Fibroblast of skin of back (primary cell): ENCODE data around the gene ZER1.

ENCODE experiments used
- DNase-seq: peaks from one replicate; pipeline ENCODE4 v3.0.0-alpha.2; 2013

Gene ZER1

GRCh38 chr9:128733256-128733655 lies 38.5 kb downstream of the ZER1 start:
- peak; percentile 86 for DNase-seq

GRCh38 chr9:128732576-128732975 lies 39.2 kb downstream of the ZER1 start:
- no peak for DNase-seq

GRCh38 chr9:128731691-128732090 lies 40.0 kb downstream of the ZER1 start:
- no peak for DNase-seq

GRCh38 chr9:128731093-128731492 lies 40.6 kb downstream of the ZER1 start:
- no peak for DNase-seq

- no peak for DNase-seq
These were observed 41.8 kb downstream of the ZER1 start for GRCh38 chr9:128729766-128730517.

- DNase-seq = no peak
These were observed 42.4 kb downstream of the ZER1 start for GRCh38 chr9:128729302-128729701.

- DNase-seq = no peak
These were observed 43.4 kb downstream of the ZER1 start for GRCh38 chr9:128728298-128728697.

GRCh38 chr9:128727640-128728248 lies 44.0 kb downstream of the ZER1 start:
- DNase-seq = no peak

- DNase-seq = peak; percentile 76
These were observed 46.9 kb downstream of the ZER1 start for GRCh38 chr9:128724744-128725211.

- DNase-seq = peak; percentile 91
These were observed 47.6 kb downstream of the ZER1 start, which contains the start of gene ZDHHC12 for GRCh38 chr9:128723866-128724743. Gene ZDHHC12, minus strand, starts transcription at chr9:128724127. Its CDS starts 34 bp downstream, at chr9:128724093.

- DNase-seq = no peak
These were observed 48.3 kb downstream of the ZER1 start for GRCh38 chr9:128723352-128723865.

GRCh38 chr9:128722380-128723351 lies 49.1 kb downstream of the ZER1 start:
- DNase-seq = no peak

- DNase-seq = no peak
These were observed 50.2 kb downstream of the ZER1 start for GRCh38 chr9:128721487-128722010.

- no peak for DNase-seq
These were observed 50.8 kb downstream of the ZER1 start for GRCh38 chr9:128720841-128721486.

- no peak for DNase-seq
These were observed 51.7 kb downstream of the ZER1 start for GRCh38 chr9:128719919-128720605.

GRCh38 chr9:128718475-128718874 lies 53.3 kb downstream of the ZER1 start:
- DNase-seq = no peak

GRCh38 chr9:128718047-128718446 lies 53.7 kb downstream of the ZER1 start:
- DNase-seq = no peak

- DNase-seq = no peak
These were observed 55.0 kb downstream of the ZER1 start for GRCh38 chr9:128716581-128717254.

- no peak for DNase-seq
These were observed 56.3 kb downstream of the ZER1 start for GRCh38 chr9:128715436-128715750.
